Suprapubic skin (tissue), 4 donors: ENCODE results near the gene BCL3.

ENCODE experiments used
- POLR2A ChIP-seq, 2 donors: fragments of 450-650 bp; IDR thresholded peaks; one replicate each; pipeline ENCODE4 v1.6.1; 2017; ENCODE audit warnings: antibody characterized with exemption in 2 of 2, mild to moderate bottlenecking in 2 of 2, moderate library complexity in 2 of 2
- POLR2AphosphoS5 ChIP-seq, 3 donors: sonication (generic); formaldehyde crosslinking; IDR thresholded peaks; one replicate each; pipeline ENCODE4 v1.6.1; 2017; ENCODE audit warnings: antibody characterized with exemption in 3 of 3
- TF ChIP-seq, protein P1 (sequence below), 2 donors: fragments of 200-600 bp in 1 of 2; fragments of 450-650 bp in 1 of 2; sonication (generic) in 1 of 2; IDR thresholded peaks; one replicate each; pipeline ENCODE4 v1.5.1; 2016 to 2019; ENCODE audit warnings: antibody characterized with exemption in 2 of 2, mild to moderate bottlenecking in 1 of 2, moderate library complexity in 1 of 2

GRCh38 chr19:44749292-44749691 lies 784 bp downstream of the BCL3 start:
- TF ChIP-seq, protein P1, sequence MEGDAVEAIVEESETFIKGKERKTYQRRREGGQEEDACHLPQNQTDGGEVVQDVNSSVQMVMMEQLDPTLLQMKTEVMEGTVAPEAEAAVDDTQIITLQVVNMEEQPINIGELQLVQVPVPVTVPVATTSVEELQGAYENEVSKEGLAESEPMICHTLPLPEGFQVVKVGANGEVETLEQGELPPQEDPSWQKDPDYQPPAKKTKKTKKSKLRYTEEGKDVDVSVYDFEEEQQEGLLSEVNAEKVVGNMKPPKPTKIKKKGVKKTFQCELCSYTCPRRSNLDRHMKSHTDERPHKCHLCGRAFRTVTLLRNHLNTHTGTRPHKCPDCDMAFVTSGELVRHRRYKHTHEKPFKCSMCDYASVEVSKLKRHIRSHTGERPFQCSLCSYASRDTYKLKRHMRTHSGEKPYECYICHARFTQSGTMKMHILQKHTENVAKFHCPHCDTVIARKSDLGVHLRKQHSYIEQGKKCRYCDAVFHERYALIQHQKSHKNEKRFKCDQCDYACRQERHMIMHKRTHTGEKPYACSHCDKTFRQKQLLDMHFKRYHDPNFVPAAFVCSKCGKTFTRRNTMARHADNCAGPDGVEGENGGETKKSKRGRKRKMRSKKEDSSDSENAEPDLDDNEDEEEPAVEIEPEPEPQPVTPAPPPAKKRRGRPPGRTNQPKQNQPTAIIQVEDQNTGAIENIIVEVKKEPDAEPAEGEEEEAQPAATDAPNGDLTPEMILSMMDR (IDR thresholded peaks at IDR 0.05), result no peak
- TF ChIP-seq POLR2AphosphoS5 (IDR thresholded peaks at IDR 0.05) (no peak), POLR2A (IDR thresholded peaks at IDR 0.05) (no peak)
